SU-DHL-6 (cell line): ENCODE measurements around the gene GRIK5.

Source experiments
- CTCF ChIP-seq: fragments of 200-600 bp; sonication (generic); IDR thresholded peaks from one replicate; pipeline ENCODE4 v1.5.1; 2017; ENCODE audit warnings: antibody characterized with exemption, mild to moderate bottlenecking, low read length, moderate library complexity; ENCODE audit not compliant: insufficient read depth, poor library complexity, severe bottlenecking
- EZH2phosphoT487 ChIP-seq: fragments of 200-600 bp; sonication (generic), shearing (Covaris generic); conservative IDR thresholded peaks from 2 replicates; pipeline ENCODE4 v1.6.1; 2018; ENCODE audit warnings: mild to moderate bottlenecking, antibody characterized with exemption, low read length, moderate library complexity, mixed read lengths

DNA sequence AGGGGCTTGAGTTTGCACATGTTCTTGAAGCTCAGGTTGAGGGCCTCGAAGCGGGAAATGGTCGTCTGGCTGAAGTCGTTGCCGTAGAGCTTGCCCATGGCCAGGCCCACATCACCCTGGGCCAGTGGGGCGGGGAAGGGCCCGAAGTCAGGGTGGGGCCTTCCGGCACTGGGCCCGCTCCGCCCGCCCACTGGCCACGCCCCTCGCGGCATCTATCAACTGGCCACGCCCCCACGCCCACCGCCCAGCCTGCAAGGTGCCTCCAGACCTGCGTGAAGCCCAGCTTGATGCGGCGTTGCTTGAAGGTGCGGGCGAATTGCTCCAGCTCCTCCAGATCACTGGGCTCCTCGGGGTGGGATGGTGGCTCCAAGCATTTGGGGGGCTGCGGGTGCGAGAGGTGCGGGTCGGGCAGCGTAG is 25.8 kb upstream of the GRIK5 start:
- TF ChIP-seq CTCF (no peak), EZH2phosphoT487 (no peak)
